ENCODE data around the gene FZD7.

Gene FZD7

DNA sequence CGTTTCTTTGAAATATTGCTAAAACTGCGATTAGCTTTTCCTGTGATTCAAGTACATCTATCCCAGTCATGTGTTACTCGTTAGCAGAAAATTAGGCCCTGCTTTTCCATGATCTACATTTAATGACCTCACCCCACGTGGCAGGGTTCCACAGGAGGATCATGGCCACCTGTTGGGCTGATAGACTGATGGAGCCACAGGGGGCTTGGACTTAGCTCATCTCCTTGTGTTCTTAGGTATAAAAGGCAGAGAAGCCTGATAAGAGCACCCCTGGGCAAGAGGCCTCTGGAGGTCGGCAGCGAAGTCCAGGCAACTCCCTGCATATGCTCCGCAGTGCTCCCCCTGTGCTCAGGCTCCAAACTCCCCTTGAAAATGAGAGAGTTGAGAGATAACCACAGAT is 12.9 kb downstream of the FZD7 start:
- H3K4me1 ChIP-seq (ENCODE audit: control insufficient read depth, insufficient read depth, low read length): no peaks in the 10 kb centered on the region
- H3K27ac ChIP-seq (ENCODE audit: low read depth, low read length): no peak overlapping the region

DNA sequence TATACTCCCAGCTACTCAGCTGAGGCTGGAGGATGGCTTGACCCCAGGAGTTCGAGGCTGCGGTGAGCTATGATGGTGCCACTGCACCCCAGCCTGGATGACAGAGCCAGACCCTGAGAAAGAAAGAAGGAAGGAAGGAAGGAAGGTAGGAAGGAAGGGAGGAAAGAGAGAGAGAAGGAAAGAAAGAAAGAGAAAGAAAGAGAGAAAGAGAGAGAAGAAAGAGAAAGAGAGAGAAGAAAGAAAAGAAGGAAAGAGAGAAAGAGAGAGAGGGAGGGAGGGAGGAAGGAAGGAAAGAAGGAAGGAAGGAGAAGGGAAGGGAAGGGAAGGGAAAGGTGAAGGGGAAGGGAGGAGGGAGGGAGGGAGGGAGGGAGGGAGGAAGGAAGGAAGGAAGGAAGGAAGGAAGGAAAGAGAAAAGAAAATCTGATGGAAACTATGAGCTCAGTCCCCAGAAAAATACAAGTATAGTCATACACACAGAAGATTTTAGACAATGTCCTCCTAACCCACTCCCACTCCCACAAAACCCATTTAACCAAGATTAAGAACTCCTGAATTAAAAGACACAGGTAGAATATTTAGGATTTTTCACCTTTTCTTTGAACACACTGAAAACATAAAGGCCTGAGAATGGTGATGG is 15.6 kb downstream of the FZD7 start:
- H3K4me3 ChIP-seq (ENCODE audit: low read length): no peak overlapping the region
- no peak overlapping the region for H3K27ac ChIP-seq (ENCODE audit: low read depth, low read length)
- no peaks in the 10 kb centered on the region for H3K27me3 ChIP-seq (ENCODE audit: control insufficient read depth, insufficient read depth, low read length)
- H3K36me3 ChIP-seq (ENCODE audit: control insufficient read depth, insufficient read depth, low read length): no peaks in the 10 kb centered on the region
- H3K9ac ChIP-seq (ENCODE audit: low read length): no peak overlapping the region
- no peaks in the 10 kb centered on the region for H3K4me1 ChIP-seq (ENCODE audit: control insufficient read depth, insufficient read depth, low read length)

More for the DNA sequence above, 12.9 kb downstream of the FZD7 start:
- H3K36me3 ChIP-seq (ENCODE audit: control insufficient read depth, insufficient read depth, low read length): no peaks in the 10 kb centered on the region
- no peak overlapping the region for H3K9ac ChIP-seq (ENCODE audit: low read length)
- no peak overlapping the region for H3K4me3 ChIP-seq (ENCODE audit: low read length)
- H3K27me3 ChIP-seq (ENCODE audit: control insufficient read depth, insufficient read depth, low read length): no peaks in the 10 kb centered on the region

DNA sequence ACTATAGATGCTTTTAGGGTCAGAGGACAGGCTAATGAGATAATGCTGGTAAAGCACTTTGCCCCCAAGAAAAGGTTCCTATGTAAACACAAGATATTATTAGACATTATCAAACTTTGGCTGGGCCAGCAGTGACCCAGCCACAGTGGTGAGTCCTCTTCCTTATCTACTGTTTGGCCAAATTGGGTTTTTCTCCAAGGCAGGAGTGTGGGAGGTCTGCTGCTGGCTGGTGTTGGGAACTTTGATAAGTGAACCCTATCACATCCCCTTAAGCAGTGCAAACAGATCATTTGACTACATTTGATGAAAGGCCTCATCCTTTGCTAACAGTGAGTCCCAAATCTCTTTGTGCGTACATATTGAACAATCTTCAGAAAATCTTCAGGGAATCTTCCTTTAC is 16.2 kb downstream of the FZD7 start:
- Histone ChIP-seq H3K27me3 (ENCODE audit: control insufficient read depth, insufficient read depth, low read length) (no peaks in the 10 kb centered on the region), H3K9ac (ENCODE audit: low read length) (no peak overlapping the region), H3K36me3 (ENCODE audit: control insufficient read depth, insufficient read depth, low read length) (no peaks in the 10 kb centered on the region), H3K27ac (ENCODE audit: low read depth, low read length) (no peak overlapping the region), H3K4me1 (ENCODE audit: control insufficient read depth, insufficient read depth, low read length) (no peaks in the 10 kb centered on the region), H3K4me3 (ENCODE audit: low read length) (no peak overlapping the region)

DNA sequence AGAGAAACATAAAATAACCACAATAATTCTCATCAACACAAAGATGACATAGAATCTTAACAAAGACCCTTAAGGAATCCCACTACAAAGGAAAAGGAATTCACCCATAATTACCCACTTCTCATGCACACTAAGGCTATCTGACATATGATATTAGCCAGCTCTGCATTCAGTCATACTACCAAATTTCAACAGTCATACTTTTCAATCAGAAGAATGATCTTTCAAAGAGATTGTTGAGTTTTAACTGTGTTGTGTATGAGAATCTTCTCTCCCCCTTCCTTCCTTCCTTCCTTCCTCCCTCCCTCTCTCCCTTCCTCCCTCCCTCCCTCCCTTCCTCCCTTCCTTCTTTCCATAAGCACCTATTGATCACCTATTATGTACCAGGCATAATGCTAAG is 17.0 kb downstream of the FZD7 start:
- H3K27me3 ChIP-seq (ENCODE audit: control insufficient read depth, insufficient read depth, low read length): no peaks in the 10 kb centered on the region
- H3K27ac ChIP-seq (ENCODE audit: low read depth, low read length): no peak overlapping the region
- H3K36me3 ChIP-seq (ENCODE audit: control insufficient read depth, insufficient read depth, low read length): no peaks in the 10 kb centered on the region
- no peaks in the 10 kb centered on the region for H3K4me1 ChIP-seq (ENCODE audit: control insufficient read depth, insufficient read depth, low read length)
- H3K4me3 ChIP-seq (ENCODE audit: low read length): no peak overlapping the region
- no peak overlapping the region for H3K9ac ChIP-seq (ENCODE audit: low read length)

DNA sequence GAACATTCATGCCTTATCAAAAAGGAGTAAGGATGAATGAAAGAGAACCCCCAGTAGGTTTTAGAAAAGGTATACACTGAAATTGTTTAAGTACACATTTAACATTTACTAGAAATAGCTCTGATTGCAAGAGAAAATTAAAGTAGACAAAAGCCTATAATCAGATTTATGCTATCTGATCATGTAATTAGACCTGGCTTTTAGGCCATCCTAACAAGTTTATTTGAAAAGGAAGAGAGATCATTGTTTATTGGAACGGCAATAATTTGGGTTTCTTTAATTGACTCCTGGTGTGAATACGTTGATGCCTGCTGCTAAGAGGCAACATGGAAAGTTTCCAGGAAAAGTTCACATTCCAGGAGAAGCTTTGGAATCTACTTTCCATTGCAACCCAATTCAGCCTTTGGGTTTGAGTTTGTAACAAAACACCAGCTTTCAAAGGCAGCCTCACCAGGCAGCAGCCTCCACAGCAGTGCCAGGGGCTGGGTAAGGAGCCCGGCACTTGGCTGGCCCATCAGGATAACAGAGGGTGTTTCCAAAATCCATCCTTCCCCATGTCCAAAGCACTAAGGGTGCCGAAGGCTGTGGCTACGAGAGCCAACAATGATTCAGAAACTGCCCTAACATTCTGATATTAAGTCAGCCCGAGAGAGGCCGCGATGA is 18.0 kb downstream of the FZD7 start:
- Histone ChIP-seq H3K4me3 (ENCODE audit: low read length) (no peak overlapping the region), H3K9ac (ENCODE audit: low read length) (no peak overlapping the region), H3K27ac (ENCODE audit: low read depth, low read length) (no peak overlapping the region), H3K36me3 (ENCODE audit: control insufficient read depth, insufficient read depth, low read length) (no peaks in the 10 kb centered on the region), H3K27me3 (ENCODE audit: control insufficient read depth, insufficient read depth, low read length) (no peaks in the 10 kb centered on the region), H3K4me1 (ENCODE audit: control insufficient read depth, insufficient read depth, low read length) (no peaks in the 10 kb centered on the region)

DNA sequence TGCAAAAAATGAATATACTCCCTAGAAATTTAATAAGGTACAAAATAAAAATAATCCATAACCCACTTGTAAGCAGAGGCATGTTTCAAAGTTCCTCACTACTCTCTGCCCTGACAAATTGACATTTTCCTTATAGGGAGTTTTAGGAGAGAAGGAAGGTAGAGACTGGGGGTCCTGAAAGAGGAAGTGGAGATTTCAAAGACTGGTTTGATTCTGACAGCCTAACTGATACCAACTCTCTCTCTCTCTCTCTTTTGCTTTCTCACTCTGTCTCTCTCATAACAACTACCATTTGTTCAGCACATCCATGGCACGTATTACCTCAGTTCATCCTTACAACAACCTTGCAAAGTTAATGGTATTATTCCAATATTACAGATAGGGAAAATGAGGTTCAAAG is 18.6 kb downstream of the FZD7 start:
- Histone ChIP-seq H3K27me3 (ENCODE audit: control insufficient read depth, insufficient read depth, low read length) (no peaks in the 10 kb centered on the region), H3K9ac (ENCODE audit: low read length) (no peak overlapping the region), H3K36me3 (ENCODE audit: control insufficient read depth, insufficient read depth, low read length) (no peaks in the 10 kb centered on the region), H3K27ac (ENCODE audit: low read depth, low read length) (no peak overlapping the region), H3K4me1 (ENCODE audit: control insufficient read depth, insufficient read depth, low read length) (no peaks in the 10 kb centered on the region), H3K4me3 (ENCODE audit: low read length) (no peak overlapping the region)

DNA sequence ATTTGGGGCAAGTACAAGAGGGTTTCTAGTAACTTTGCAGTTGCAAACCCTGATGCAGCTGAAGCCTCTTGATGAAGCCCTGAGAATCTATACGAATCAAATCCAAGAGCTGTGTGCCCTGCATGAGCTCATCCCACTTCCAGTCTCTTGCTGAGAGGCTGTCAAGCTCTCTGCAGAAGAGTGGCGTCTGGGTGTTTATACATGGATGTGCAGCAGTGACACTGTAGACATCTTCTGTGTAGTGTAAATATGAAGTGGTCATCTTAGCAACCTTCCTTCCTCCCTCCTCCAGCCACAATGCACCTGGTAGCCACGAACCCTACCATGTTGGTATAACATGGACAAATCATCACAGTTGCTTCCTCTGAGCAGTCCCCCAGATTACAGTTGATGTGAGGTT is 21.0 kb downstream of the FZD7 start:
- Histone ChIP-seq H3K4me1 (ENCODE audit: control insufficient read depth, insufficient read depth, low read length) (no peaks in the 10 kb centered on the region), H3K4me3 (ENCODE audit: low read length) (no peak overlapping the region), H3K9ac (ENCODE audit: low read length) (no peak overlapping the region), H3K27me3 (ENCODE audit: control insufficient read depth, insufficient read depth, low read length) (no peaks in the 10 kb centered on the region), H3K36me3 (ENCODE audit: control insufficient read depth, insufficient read depth, low read length) (no peaks in the 10 kb centered on the region), H3K27ac (ENCODE audit: low read depth, low read length) (no peak overlapping the region)

DNA sequence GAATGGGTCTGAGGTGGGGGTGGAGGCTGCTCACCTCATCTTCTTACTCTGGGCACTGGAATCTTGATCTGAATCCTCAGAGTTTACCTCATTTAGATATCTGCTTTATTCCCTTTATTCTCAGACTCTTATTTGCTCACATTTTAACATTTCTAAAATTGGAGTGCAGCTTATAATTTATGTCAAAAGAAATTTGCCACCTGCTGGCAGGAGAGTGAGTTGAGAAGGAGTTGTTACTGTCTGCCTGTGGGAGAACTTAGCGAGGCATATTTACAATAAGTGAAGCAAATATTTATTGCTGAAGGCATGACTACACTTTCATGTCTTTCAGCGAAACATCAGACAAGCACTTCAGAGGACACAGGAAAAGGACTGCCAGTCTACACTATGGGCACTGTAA is 23.0 kb downstream of the FZD7 start:
- Histone ChIP-seq H3K4me1 (ENCODE audit: control insufficient read depth, insufficient read depth, low read length) (no peaks in the 10 kb centered on the region), H3K9ac (ENCODE audit: low read length) (no peak overlapping the region), H3K4me3 (ENCODE audit: low read length) (no peak overlapping the region), H3K27me3 (ENCODE audit: control insufficient read depth, insufficient read depth, low read length) (no peaks in the 10 kb centered on the region), H3K36me3 (ENCODE audit: control insufficient read depth, insufficient read depth, low read length) (no peaks in the 10 kb centered on the region), H3K27ac (ENCODE audit: low read depth, low read length) (no peak overlapping the region)

DNA sequence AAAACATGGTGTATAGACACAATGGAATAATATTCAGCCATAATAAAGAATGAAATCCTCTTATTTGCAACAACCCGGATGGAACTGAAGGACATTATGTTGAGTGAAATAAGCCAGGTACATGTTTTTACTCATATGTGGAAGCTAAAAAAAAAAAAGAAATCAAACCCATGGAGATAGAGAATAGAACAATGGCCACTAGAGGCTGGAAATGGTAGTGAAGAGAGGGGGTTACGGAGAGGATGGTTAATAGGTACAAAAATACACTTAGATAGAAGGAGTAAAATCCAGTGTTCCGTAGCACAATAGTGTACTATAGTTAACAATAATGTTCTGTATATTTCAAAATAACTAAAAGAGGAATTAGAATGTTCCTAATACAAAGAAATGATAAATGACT is 26.6 kb downstream of the FZD7 start:
- H3K4me3 ChIP-seq (ENCODE audit: low read length): no peak overlapping the region
- no peak overlapping the region for H3K27ac ChIP-seq (ENCODE audit: low read depth, low read length)
- no peaks in the 10 kb centered on the region for H3K27me3 ChIP-seq (ENCODE audit: control insufficient read depth, insufficient read depth, low read length)
- no peaks in the 10 kb centered on the region for H3K36me3 ChIP-seq (ENCODE audit: control insufficient read depth, insufficient read depth, low read length)
- H3K4me1 ChIP-seq (ENCODE audit: control insufficient read depth, insufficient read depth, low read length): peaks cover 11% of the 10 kb centered on the region
- no peak overlapping the region for H3K9ac ChIP-seq (ENCODE audit: low read length)

DNA sequence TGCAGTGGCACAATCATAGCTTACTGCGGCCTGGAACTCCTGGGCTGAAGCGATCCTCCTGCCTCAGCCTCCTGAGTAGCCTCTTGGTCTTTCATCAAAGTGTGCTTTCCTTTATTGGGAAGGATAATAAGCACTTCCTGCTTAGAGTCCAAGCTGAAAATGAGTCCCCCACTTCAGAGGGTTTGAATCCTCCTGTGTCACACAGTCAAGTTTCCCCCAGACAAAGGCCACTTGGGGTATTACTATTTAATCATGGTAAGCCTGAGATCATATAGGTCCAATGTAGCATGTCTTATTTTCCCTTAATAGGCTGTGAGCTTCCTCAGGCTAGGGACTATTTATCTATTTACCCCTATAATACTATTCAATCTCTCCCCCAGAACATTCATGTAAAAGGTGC is 28.0 kb downstream of the FZD7 start:
- no peak overlapping the region for H3K4me3 ChIP-seq (ENCODE audit: low read length)
- no peaks in the 10 kb centered on the region for H3K36me3 ChIP-seq (ENCODE audit: control insufficient read depth, insufficient read depth, low read length)
- peaks cover 11% of the 10 kb centered on the region for H3K4me1 ChIP-seq (ENCODE audit: control insufficient read depth, insufficient read depth, low read length)
- no peak overlapping the region for H3K9ac ChIP-seq (ENCODE audit: low read length)
- no peaks in the 10 kb centered on the region for H3K27me3 ChIP-seq (ENCODE audit: control insufficient read depth, insufficient read depth, low read length)
- H3K27ac ChIP-seq (ENCODE audit: low read depth, low read length): no peak overlapping the region

DNA sequence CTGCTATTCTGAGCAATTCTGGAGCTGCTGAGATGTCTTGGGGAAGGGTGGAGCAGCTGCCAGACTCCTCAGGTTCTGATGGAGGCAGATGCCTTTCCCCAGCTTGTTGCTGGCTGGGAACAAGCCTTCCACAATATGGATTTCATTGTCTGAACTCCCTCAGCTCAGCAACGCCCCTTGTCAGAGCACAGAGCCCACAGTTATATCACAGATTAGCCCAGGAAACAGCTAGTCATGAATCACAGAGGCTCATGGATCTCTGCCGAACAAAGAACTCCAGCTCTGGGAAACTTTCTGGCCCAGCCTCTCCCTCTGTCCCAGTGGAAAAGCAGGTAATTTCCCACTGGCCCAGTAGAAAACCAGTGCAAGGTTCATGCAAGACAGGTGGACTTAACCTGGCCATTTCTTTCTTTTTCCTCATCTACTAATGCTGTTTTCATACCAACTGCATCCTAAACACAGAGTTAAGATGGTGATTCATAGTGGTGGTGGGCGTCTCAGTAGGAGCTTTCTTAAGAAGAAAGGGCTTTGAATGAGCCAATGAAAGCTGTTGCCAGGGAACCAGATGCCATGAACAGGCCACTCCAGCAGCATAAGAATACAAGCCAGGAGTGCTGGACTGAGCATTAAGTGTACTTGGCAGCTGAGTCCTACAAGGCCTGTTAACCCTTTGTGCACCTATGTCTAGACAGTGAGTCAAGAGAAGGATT is 30.7 kb downstream of the FZD7 start:
- Histone ChIP-seq H3K36me3 (ENCODE audit: control insufficient read depth, insufficient read depth, low read length) (no peaks in the 10 kb centered on the region), H3K4me3 (ENCODE audit: low read length) (no peak overlapping the region), H3K27ac (ENCODE audit: low read depth, low read length) (peak overlapping the region; percentile 62), H3K4me1 (ENCODE audit: control insufficient read depth, insufficient read depth, low read length) (peaks cover 11% of the 10 kb centered on the region), H3K9ac (ENCODE audit: low read length) (peak overlapping the region; percentile 16), H3K27me3 (ENCODE audit: control insufficient read depth, insufficient read depth, low read length) (no peaks in the 10 kb centered on the region)

DNA sequence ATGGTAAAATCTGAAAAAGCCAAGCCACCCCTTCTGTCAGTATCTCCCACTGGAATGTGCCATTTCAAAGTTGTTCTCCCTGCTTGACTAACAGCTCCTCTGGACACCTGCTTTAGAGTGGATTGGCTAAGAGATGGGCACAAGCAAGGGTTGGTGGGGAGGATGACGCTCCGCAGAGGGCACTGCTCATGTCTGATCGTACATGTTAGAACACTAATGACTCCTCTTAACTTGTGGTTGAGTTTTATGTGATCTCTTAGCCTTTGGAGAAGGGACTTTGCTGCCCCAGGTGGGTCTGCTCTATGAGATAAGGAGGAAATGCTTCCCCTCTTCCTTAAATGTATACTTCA is 31.2 kb downstream of the FZD7 start:
- H3K27ac ChIP-seq (ENCODE audit: low read depth, low read length): peak overlapping the region; percentile 62
- H3K27me3 ChIP-seq (ENCODE audit: control insufficient read depth, insufficient read depth, low read length): no peaks in the 10 kb centered on the region

DNA sequence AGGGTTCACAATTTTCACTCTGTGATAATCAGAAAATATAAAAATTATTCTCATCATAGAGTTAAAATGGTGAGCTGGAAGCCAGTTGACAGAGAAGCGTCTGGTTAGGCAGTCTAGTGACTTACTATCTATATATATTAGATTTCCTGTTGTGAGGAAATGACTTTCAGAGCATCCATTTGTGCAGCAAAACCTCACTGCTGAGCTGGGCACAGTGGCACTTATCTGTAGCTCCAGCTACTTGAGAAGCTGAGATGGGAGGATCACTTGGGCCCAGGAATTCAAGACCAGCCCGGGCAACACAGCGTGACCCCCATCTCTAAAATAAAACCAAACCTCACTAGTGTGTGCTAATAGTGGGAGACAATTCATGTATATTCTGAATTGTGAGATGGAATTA is 32.2 kb downstream of the FZD7 start:
- Histone ChIP-seq H3K9ac (ENCODE audit: low read length) (no peak overlapping the region), H3K27ac (ENCODE audit: low read depth, low read length) (no peak overlapping the region), H3K4me3 (ENCODE audit: low read length) (no peak overlapping the region)

More for the DNA sequence above, 31.2 kb downstream of the FZD7 start:
- Histone ChIP-seq H3K9ac (ENCODE audit: low read length) (no peak overlapping the region), H3K4me3 (ENCODE audit: low read length) (no peak overlapping the region), H3K36me3 (ENCODE audit: control insufficient read depth, insufficient read depth, low read length) (no peaks in the 10 kb centered on the region), H3K4me1 (ENCODE audit: control insufficient read depth, insufficient read depth, low read length) (peaks cover 11% of the 10 kb centered on the region)

More for the DNA sequence above, 32.2 kb downstream of the FZD7 start:
- H3K27me3 ChIP-seq (ENCODE audit: control insufficient read depth, insufficient read depth, low read length): no peaks in the 10 kb centered on the region
- no peaks in the 10 kb centered on the region for H3K36me3 ChIP-seq (ENCODE audit: control insufficient read depth, insufficient read depth, low read length)
- H3K4me1 ChIP-seq (ENCODE audit: control insufficient read depth, insufficient read depth, low read length): peaks cover 11% of the 10 kb centered on the region

Measured in rectal smooth muscle tissue (tissue), 1 donor.